Measurements from ENCODE around the gene TDRD3.
"Not testable (repeated sequence)": the region's sequence is repeated elsewhere in the genome, so short reads cannot be mapped to it uniquely, and the experiment has no call there.

TDRD3 gene

DNA sequence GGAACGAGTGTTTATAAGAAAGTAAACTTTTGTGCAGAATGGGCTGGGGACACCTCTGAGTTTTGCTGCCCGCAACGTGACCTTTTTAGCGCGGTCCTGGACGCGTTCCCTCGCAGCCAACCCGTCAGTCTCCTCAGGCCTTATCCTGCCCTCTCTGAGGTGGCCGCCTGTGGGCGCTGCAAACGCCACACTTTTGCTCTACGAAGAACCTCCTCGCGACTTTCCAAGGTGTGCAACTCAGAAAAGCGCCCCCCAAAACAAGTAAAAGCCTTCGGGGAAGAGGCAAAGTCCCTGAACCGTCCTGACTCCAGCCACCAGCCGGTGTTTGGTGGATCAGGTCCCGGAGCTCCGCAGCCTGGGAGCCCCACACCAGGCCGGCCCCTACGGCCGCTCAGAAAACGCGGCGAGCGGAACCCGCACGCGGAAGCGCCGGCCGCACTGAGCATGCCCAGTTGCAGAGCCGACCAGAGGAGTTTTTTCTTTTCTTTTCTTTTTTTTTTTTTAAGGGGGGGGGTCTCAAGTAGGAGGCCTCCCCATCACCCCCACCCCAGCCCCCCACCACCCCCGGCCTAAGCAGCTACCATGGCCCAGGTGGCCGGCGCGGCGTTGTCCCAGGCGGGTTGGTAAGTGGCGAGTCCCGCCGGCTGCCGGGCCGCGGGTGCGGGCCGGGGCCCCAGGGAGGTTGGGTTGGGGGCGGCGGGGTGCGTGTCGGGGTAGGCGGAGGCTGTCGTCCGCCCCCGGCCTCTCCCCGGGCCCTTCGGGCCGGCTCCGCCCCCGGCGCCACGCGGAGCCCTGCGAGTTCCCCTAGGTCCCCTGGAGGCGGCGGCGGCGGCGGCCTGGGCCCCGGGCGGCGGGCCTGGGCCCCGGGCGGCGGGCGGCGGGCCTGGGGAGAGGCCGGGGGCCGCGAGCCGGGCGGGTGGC, at the start of gene TDRD3:
TDRD3 (plus strand) TSS at position 438 of the 921 bp plus-strand sequence; CDS start at position 583, 145 bp downstream.
- DNase-seq, result peak; percentile 71 to 87 (median 80)

DNA sequence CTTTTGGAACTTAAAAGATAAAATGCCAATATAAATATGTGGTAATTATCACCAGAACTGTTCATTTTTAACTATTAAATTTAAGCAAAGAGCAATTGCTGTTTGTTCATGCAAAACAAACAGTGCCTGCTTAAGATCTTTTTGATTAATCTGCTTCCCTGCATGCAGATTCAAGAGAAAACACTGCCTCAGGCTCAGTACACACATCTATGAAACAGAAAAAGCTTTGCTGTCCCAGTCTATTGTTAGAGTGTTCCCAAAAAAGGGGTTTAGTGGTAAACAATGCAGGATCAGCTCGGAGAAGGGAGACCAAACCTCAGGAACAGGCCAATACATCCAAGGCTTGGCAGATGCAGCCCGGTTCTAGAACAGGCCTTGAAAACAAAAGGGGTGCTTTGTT, 49.3 kb upstream of the TDRD3 start:
- no peak for DNase-seq

DNA sequence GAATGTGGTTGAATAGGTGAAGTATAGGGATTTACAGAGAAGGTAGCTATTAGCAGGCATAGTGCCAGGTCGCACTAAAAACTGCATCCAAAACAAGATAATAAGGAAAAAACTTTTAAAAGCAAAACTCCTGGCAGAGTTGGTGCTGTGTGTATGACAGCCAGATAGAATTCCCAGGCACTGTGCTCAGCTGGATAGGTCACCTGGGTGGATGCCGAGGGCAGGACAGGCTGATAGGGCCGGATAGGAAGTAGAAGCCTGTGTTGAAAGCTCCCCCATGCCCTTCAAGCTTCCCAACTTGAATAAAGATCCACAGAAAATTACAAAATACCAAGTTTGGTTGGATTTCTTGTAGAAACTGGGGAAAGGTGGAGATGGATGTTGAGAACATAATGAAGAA, 48.9 kb upstream of the TDRD3 start:
- no peak for DNase-seq

DNA sequence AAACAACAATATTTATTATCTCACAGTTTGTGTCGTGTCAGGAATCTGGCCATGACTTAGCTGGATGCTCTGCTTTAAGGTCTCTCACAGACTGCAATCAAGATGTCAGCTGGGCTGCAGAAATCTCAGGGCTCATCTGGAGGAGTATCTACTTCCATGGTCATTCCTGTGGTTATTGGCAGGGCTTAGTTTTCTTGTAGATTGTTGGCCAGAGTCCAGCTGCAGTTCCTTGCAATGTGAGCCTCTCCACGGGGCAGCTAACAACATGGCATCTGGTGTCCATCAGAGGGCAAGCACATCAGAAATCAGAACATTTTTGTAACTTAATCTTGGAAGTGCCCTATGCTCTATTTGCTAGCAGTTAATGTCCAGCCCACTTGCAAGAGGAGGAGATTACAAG, 45.7 kb upstream of the TDRD3 start:
- DNase-seq, result no peak

DNA sequence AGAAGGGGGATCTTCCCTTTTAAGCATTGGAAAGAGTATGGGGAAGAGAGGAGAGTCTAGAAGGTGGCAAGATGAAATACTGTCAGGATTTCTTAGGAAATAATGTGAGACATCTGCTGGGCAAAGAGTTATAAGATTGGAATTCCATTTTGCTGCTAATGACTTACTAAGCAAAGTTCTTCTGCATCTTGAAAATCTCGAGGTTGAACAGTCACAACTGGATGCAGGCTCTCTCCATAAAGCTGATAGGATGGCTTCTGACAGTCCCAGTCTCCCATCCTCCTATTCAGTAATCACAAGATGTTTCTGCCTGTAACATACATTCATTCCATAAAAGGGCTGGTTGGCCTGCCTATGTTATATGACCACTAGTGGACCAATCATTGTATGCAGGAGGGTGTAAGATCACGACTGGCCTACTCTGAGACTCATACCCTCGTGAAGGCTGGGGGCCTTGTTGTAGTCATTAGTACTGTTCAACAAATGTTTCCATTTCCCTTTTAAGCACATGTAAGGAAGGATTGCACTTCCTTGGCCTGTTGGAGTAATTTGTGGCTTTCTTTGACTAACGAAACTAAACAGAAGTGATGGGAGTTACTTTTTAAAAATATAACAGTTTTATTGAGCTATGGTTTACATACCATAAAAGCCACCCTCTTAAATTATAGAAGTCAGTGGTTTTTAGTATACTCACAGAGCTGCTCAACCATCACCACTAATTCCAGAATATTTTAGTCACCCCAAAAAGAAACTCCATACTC, 45.0 kb upstream of the TDRD3 start:
- DNase-seq, result no peak

DNA sequence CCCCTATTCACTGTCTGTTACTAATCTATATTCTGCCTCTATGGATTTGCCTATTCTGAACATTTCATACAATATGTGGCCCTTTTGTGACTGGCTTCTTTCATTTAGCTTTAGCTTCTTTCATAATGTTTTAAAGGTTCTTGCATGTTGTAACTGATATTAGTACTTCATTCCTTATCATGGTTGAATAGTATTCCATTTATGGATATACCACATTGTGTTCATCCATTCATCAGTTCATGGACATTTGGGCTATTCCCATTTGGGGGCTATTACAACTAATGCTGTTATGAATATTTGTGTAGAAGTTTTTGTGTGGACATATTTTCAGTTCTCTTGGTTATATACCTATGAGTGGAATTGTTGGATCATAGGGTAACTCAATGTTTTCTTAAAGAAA, 44.4 kb upstream of the TDRD3 start:
- DNase-seq, result no peak

DNA sequence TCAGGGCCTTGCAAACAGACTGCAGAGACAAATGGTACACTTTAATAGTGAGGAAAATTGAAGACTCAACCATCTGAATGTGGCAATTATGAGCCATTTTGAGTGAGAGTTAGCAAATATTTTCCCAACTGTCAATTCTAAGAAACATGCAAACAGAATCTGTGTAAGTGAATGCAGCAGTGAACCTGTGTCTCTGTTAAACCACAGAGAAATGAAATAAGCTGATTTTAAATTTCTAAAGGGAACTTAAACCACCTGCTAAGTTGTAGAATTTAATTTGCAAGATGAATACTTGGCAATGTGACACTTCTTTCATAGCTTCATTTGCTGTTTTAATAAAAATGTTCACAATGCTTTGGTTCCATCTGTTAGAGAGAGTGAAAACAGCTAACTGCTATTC, 42.0 kb upstream of the TDRD3 start:
- no peak for DNase-seq

DNA sequence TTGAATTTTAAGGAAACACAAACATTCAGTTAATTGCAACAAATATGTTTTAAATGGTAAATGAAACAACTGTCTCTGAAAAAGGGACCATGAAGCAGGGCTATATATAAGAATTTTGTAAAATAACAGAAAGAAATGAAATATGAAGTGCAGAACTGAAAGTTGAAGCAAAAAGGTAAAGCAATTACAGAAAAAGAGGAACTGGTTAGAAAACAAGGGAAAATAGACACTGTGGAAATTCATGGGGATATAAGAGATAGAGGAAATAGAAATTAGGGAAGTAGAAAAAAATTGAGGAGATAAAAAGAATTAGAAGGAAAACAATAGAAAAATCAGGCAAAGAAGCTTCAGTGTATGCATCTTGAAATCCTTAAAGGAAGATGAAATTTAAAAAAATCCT, 40.0 kb upstream of the TDRD3 start:
- no peak for DNase-seq

DNA sequence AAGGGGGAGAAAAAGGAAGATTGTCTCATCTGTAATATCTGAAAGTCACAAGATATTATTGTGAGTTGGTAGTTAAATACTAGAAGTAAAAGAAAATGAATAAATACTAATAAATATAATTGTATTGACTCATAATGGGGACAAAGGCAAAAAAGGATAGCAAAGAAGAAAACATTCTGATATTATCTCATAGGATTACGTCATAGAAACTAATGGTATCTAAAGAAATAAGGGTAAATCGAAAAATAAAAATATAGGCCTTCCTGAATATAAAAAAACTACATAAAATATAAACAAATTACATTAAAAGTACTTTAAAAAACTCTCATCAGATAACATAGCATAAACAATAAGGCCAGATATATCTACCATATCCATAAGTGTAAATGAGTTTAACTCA, 38.6 kb upstream of the TDRD3 start:
- DNase-seq, result no peak

DNA sequence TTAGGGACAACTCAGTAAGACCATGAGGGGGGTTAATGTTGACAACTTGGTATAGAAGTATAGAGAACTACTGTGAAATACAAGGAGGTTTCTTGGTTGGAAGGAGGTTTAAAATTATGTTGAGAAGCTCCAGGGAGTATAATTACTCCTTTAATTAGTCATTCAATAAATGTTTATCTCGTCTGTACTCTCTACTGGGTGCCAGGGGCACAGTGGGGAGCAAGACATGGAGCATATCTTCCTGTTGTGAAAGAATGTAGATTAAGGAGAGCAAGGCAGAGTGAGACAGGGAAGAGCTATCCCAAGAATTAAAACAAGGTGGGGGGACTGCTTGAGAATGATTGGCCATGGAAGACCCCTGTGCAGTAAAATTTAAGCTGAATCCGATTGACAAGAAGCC, 33.7 kb upstream of the TDRD3 start:
- DNase-seq, result no peak

DNA sequence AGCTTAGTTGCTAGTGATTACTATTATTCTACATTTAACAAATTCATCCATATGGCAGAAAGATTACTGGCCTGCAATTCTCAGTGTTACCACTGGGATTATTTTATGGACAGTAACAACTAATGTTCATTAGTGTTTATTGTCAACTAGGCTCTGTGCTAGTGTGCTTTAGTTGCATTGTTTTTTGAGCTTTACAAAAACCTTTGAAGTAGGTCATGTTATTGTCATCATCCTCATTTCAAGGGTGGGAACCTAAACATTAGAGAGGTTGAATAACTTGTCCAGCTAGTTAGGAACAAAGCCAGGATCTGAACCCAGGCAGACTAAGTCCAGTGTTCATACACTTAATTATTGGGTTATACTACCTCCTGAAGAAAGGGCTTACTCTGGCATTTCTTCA, 27.8 kb upstream of the TDRD3 start:
- no peak for DNase-seq

DNA sequence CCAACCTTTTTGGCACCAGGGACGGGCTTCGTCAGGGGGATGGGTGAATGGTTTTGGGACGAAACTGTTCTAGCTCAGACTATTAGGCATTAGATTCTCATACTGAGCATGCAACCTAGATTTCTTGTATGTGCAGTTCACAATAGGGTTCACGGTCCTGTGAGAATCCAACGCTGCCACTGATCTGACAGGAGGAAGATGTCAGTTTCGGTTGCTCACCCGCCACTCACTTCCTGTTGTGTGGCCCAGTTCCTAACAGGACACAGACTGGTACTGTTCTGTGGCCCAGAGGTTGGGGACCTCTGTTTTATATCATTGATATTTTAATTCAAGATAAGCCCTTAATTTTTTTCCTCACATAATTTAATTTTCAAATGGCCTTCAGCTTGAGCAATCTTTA, 26.7 kb upstream of the TDRD3 start:
- DNase-seq, result no peak

DNA sequence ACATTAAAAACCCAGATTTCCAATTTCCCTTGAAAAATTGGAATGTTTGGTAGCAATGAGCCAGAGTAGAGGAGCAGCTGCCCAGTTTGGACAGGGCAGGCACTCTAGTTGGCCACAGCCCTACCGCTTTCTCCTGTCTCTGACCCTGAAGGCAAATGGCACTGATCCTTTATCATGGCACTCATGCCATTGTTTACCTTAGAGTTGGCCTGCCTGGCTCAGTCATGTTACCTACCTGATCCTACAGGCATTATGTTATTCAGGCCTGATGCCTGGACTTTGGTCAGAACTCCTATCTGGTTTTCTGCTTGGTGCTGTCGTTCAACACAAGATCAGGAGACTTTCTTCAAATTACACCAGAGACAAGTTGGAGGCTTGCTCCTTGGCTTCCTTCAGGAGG, 24.9 kb upstream of the TDRD3 start:
- DNase-seq, result no peak

DNA sequence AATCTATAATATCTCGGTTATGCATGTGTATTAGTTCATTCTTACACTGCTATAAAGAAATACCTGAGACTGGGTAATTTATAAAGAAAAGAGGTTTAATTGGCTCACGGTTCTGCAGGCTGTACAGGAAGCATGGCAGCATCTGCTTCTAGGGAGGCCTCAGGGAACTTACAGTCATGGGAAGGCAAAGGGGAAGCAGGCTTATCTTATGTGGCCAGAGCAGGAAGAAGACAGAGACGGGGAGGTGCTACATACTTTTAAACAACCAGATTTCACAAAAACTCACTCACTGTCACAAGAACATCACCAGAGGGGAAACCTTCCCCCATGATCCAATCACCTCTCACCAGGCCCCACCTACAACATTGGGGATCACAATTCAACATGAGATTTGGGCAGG, 17.7 kb upstream of the TDRD3 start:
- not testable (repeated sequence) for DNase-seq

DNA sequence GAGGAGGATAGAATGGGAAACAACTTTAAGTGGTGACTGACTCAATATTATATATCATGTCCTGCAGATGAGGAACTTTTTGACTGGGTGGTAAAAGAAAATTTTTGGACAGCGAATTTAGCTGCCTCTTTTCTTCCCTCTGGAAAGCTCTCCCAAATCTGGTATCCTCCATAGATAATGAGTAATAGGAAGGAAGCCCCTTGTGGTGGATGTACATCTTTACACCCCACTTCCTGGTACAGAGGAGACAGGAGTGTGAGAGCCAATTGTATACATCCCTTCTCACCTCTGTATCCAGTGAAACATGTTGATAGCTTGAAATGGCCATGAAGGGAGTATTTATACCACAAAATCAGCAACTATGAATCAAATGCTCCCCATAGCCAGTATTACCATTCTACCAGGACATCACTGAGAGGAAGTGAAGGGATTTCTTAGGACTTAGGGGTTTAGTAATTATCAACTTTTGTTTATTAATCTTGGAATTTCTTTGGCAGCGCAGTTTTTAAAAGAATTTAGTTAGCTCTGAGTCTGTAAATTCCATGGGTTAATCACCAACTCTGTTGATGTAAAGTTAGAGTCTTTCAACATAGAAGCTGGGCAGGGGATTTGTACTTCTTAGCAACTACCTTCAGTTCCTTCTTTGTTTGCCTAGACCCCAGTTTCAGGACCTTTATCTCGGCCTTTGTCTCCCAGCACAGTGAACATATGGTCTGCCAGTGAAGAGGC, 17.0 kb upstream of the TDRD3 start:
- no peak for DNase-seq

DNA sequence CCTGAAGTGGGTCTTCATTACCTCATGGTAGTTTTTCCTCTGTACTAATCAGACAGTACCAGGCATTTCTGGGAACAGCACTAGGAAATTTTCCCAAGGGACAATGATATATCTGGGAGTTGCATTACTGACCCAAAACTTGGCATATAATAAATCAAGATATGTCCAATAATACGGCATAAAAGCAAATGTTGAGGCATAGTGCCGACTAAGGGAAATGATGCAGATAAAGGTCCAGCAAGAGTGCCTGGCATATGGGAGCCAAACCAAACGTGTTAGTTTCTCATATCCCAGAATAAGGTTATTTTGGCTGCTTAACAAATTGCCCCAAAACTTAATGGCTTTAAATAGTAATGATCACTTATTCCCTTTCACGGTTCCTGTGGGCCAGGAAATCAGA, 12.1 kb upstream of the TDRD3 start:
- no peak for DNase-seq

DNA sequence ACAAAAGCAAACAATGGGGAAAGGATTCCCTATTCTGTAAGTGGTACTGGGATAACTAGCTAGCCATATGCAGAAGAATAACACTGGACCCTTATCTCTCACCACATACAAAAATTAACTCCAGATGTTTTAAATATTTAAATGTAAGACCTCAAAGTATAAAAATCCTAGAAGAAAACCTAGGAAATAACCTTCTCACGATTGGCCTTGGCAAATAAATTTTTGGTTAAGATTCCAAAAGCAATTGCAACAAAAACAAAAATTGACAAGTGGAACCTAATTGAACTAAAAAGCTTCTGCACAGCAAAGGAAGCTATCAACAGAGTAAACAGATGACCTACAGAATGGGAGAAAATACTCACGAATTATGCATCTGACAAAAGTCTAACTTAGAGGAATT, 10.8 kb upstream of the TDRD3 start:
- no peak for DNase-seq

DNA sequence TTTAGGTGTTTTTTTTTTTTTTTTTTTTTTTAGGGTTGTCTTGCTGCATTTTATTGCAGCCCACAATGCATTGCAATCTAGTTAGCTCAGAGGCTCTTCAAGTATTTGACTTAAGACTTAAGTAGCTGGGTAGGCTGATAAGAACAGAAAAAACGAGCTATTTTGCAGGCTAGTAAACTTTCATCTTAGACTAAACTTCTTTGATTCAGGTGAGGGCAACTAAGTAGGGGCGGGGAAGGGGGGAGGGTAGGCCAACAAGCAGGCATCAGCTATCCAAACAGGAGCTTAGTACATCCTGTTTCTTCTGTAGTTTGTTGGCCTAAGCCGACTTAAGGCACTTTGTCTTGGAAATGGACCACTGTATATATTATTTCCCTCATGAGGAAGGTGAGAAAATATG, 4.9 kb upstream of the TDRD3 start:
- no peak for DNase-seq

DNA sequence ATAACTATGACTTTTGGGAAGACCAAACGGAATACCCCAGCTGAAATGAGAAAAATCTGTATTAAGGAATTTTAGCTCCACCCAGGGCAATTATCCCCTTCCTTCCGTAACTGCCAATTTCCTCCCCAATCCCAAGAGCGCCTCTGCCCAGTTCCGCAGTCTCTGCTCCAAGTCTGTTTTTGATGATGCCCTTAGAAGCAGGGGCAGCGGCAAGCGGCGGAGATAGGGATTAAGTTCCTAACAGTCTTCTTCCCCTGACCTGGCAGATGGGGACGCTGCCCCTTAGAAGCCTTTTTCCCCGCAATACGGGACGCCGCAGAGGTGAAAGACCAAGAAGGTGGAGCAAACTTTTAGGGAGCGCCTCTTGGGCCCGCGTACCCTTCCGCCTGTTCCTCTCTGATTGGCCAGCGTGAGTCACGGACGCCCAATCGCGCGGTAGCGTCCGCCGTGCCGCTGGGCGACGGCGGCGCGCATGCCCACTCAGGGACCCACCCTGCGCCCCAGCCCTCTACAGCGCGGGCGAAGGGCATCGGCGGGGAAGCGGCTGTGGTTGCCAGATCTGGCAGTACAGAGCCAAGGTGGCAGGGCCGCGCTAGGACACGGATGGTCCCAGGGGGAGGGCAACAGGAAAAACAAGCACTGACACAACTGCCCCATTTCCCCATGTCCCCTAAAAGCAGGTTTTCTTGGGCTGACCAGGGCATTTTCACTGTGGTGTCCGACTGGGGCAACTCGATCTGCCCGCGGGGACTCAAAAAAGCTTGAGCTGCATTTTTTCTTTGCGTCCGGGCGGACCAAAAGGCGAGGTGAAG, 843 bp upstream of the TDRD3 start:
- DNase-seq, result peak; percentile 75 to 87 (median 78)

DNA sequence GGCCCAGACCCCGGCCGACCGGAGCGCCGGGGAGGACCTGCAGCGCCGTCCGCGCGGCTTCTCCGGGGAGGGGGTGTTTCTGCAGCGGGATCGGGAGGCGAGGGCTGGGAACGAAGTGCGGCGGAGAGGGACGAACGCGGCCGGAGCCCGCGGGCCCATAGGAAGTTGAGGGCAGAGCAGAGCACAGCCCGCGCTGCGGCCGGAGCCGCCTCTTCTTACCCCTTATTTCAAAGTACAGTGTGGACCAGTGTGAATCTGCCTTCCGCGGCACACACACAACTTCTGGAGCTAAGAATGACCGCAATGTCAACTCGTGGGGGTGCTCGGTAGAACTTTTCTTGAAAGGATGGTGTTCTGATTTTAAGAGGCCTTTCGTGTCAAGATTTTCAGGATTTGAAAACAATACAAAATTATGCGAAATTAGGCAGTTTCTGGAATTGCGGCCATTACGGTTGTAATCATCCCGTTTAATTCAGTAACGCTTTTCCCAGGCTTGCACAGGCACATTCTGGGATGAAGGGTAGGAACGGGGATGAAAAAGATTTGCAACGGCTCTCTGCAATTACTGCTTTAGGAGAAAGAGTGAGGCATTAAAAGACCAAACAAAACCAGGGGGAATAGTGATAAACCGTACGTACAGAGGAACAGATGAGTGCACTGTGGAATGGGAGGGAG, 821 bp downstream of the TDRD3 start:
- peak in 5 of 6 experiments; percentile 25 to 73 (median 42) for DNase-seq

DNA sequence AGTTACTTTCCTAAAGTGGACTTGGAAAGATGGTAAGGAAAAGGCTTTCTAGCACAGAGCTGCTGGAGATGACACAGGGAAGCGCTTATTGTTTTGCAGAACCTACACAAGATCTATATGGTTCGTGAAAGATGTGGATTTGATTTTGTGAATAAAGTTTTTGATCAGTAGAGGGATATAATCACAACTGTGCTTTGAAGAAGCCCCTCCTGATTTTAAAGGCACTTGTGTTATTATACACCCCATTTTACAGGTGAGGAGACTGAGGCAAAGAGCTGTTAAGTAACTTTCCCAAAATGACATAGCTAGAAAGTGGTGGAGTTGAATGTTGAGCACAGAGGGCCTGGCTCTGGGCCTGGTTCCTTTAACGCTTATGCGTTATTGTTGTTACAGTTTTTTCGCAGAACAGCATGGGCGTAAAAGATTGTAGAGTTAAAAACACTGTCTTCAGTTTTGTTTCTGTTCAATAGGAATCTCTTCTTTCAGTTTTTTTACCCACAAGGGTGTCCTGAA, 1.4 kb downstream of the TDRD3 start:
- no peak for DNase-seq

Measured in stimulated activated naive CD4-positive, alpha-beta T cell (primary cell).